Activated CD4-positive, alpha-beta T cell treated with anti-CD3 and anti-CD28 coated beads, Interleukin-2, amount 10 ng/mL, durations not matched to agents 24 days and 14 days (primary cell): ENCODE measurements around the gene ATP8B3. TPM values are rescaled to one million over a fixed set of nuclear protein-coding genes. Genes with fewer than 3 reads are reported as not detected.

Source experiments
- DNase-seq: peaks from one replicate; pipeline ENCODE4 v3.0.0; 2022
- H3K27ac Mint-ChIP-seq: one replicate; pipeline ENCODE4 v1.8.0; 2022; ENCODE audit warnings: mild to moderate bottlenecking, mixed read lengths
- H3K27me3 Mint-ChIP-seq: one replicate; pipeline ENCODE4 v1.8.0; 2022; ENCODE audit warnings: mixed read lengths
- H3K36me3 Mint-ChIP-seq: one replicate; pipeline ENCODE4 v1.8.0; 2022; ENCODE audit warnings: low read depth, mild to moderate bottlenecking, mixed read lengths
- H3K4me1 Mint-ChIP-seq: one replicate; pipeline ENCODE4 v1.8.0; 2021; ENCODE audit warnings: mixed read lengths
- H3K4me3 Mint-ChIP-seq: one replicate; pipeline ENCODE4 v1.8.0; 2022; ENCODE audit warnings: mild to moderate bottlenecking, moderate library complexity, mixed read lengths
- H3K9me3 Mint-ChIP-seq: one replicate; pipeline ENCODE4 v1.8.0; 2021; ENCODE audit warnings: mixed read lengths
- intact Hi-C: fragments of 100-400 bp; cut with micrococcal nuclease; formaldehyde crosslinking; loops from one replicate; pipeline ENCODE4 v1.15.1; 2023
- total RNA-seq: library from RNA; stranded (reverse); gene quantifications from 2 replicates; pipeline ENCODE4 v1.2.3, GENCODE V29; 2022

Gene ATP8B3
- total RNA-seq, 1 donor from 2014 or later = 3.6 TPM

DNA sequence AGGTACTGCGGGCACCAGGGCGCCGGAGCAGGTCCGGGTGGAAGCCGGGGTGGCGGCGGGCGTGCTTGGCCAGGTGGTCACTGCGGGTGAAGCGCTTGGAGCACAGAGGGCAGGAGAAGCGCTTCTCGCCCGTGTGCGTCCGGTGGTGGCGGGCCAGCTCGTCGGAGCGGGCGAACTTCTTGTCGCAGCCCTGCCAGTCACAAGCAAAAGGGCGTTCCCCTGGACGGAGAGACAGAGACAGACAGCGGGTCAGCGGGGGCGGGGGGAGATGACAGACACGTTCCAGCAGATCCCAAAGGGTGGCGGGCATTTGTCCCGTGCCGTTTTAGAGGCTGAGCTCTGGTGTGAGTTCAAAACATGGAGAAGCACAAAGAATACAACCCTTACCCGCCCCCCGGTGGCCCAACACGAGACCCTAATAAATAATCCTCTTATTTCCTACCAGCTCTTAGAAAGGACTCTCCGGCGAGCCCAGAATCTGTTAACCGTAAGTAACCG, 42.5 kb upstream of the ATP8B3 start:
- Mint-ChIP-seq H3K4me1 (peaks cover 38% of the 10 kb centered on the region), H3K27ac (peak overlapping the region; percentile 89), H3K4me3 (peak overlapping the region; percentile 84), H3K27me3 (no peaks in the 10 kb centered on the region), H3K36me3 (peaks cover 10% of the 10 kb centered on the region), H3K9me3 (no peaks in the 10 kb centered on the region)
- intact Hi-C loops = loop anchor here (1.0 to 2.0 kb wide), 2 partner anchors 10 to 50 kb away; partner anchors contain the start of genes ADAT3 and SCAMP4
- peak; percentile 64 for DNase-seq

GRCh38 chr19:1854039-1854541, 42.0 kb upstream of the ATP8B3 start:
- H3K9me3 Mint-ChIP-seq = no peaks in the 10 kb centered on the region
- H3K4me3 Mint-ChIP-seq = no peak overlapping the region
- peak; percentile 64 for DNase-seq
- no peaks in the 10 kb centered on the region for H3K27me3 Mint-ChIP-seq
- no peak overlapping the region for H3K27ac Mint-ChIP-seq
- H3K36me3 Mint-ChIP-seq = peaks cover 10% of the 10 kb centered on the region
- intact Hi-C loops = loop anchor here (2.0 kb wide), 1 partner anchor 51 kb away; the partner anchor contains the start of genes ADAT3 and SCAMP4
- H3K4me1 Mint-ChIP-seq = peaks cover 36% of the 10 kb centered on the region

GRCh38 chr19:1853295-1854038, 41.4 kb upstream of the ATP8B3 start:
- peak overlapping the region; percentile 77 for H3K4me3 Mint-ChIP-seq
- DNase-seq = peak; percentile 96

DNA sequence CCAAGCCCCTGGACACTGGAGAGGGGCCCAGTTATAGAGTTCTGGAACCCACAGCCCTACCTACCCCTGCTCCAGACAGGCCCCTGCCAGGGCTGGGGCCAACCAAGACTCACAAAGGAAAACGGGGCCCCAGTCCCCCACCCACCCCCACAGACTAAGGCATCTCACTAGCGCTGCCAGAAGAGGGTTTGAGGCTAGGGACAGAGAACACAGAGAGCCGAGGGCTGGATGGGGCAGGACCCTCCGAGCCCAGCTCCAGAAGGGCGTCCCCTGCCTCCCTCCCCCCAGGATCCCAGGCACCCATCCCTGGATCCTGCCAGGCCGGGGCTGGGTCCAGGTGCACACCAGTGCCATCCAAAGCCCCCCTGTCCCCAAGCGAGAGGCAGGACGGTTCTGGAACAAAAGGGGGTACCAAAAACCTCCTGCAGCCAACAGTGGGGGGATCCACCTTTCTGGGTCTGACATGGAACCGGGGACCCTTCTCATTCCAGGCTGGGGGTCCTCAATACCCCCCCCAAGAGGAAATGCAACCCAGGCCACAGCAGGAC, 40.6 kb upstream of the ATP8B3 start:
- peaks cover 10% of the 10 kb centered on the region for H3K36me3 Mint-ChIP-seq
- H3K4me1 Mint-ChIP-seq = peaks cover 32% of the 10 kb centered on the region
- H3K9me3 Mint-ChIP-seq = no peaks in the 10 kb centered on the region
- H3K4me3 Mint-ChIP-seq = peak overlapping the region; percentile 77
- no peak overlapping the region for H3K27ac Mint-ChIP-seq
- intact Hi-C loops = no loop called here
- H3K27me3 Mint-ChIP-seq = no peaks in the 10 kb centered on the region
- no peak for DNase-seq

More at GRCh38 chr19:1853295-1854038, 41.4 kb upstream of the ATP8B3 start:
- Mint-ChIP-seq H3K27me3 (no peaks in the 10 kb centered on the region), H3K9me3 (no peaks in the 10 kb centered on the region), H3K4me1 (peaks cover 36% of the 10 kb centered on the region), H3K36me3 (peaks cover 10% of the 10 kb centered on the region), H3K27ac (peak overlapping the region; percentile 90)
- intact Hi-C loops = loop anchor here (2.0 kb wide), 1 partner anchor 51 kb away; the partner anchor contains the start of genes ADAT3 and SCAMP4

DNA sequence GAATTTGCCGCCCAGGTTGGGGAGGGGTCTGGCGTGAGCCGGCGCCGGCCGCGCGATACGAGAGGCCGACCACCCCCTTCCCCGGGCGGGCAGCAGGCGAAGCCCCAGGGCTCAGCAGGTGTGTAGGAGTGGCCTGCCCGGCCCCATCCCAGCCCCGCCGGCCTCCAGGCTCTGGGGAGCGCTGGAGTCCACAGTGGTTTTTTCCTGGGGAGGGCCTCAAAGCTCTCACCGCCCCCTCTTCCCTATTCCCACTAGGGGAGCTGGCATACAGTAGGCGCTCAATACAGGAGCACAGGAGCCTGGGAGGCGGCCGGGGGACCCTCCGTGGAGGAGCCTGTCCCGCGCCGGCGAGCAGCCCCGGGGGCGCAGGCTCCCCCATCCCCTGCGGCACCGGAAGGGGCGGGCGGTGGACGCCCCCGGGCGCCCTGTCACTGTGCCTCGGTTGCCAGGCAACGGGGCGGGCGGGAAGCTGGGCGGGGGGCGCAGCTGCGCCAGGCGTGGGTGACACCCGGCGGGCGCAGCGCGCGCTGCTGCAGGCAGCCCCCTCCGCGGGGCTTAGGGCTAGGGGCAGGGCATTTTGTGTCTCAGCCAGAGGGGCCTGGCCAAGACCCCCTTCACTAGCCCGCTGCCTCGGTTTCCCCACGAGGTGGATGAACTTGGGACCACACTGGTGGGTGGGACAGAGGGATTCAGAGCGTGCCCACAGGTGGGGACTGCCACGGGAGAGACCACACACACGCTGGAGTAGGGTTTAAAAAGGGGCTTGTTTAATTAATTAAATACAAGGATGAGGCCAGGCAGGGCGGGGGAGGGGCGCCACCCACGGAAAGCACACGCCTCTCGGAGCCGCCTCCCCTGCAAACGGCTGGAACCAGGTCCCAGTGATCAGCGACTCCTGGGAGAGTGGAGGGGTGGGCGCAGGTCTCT, 39.8 kb upstream of the ATP8B3 start:
- peaks cover 15% of the 10 kb centered on the region for H3K36me3 Mint-ChIP-seq
- H3K9me3 Mint-ChIP-seq = no peaks in the 10 kb centered on the region
- H3K4me3 Mint-ChIP-seq = peak overlapping the region; percentile 35
- H3K4me1 Mint-ChIP-seq = peaks cover 39% of the 10 kb centered on the region
- intact Hi-C loops = no loop called here
- no peak overlapping the region for H3K27ac Mint-ChIP-seq
- H3K27me3 Mint-ChIP-seq = no peaks in the 10 kb centered on the region
- DNase-seq = peak; percentile 81

- H3K36me3 Mint-ChIP-seq = peaks cover 18% of the 10 kb centered on the region
- peak; percentile 66 for DNase-seq
- intact Hi-C loops = no loop called here
- H3K27me3 Mint-ChIP-seq = no peaks in the 10 kb centered on the region
- no peak overlapping the region for H3K27ac Mint-ChIP-seq
- peaks cover 42% of the 10 kb centered on the region for H3K4me1 Mint-ChIP-seq
- peak overlapping the region; percentile 34 for H3K4me3 Mint-ChIP-seq
- no peaks in the 10 kb centered on the region for H3K9me3 Mint-ChIP-seq
These were observed 39.0 kb upstream of the ATP8B3 start for GRCh38 chr19:1850809-1851653.

GRCh38 chr19:1849886-1850398, 37.9 kb upstream of the ATP8B3 start:
- Mint-ChIP-seq H3K27ac (peak overlapping the region; percentile 22), H3K4me3 (no peak overlapping the region), H3K9me3 (no peaks in the 10 kb centered on the region), H3K4me1 (peaks cover 42% of the 10 kb centered on the region), H3K27me3 (no peaks in the 10 kb centered on the region), H3K36me3 (peaks cover 19% of the 10 kb centered on the region)
- peak; percentile 59 for DNase-seq
- intact Hi-C loops = no loop called here

- no peaks in the 10 kb centered on the region for H3K9me3 Mint-ChIP-seq
- peak overlapping the region; percentile 74 for H3K4me3 Mint-ChIP-seq
- intact Hi-C loops = no loop called here
- no peaks in the 10 kb centered on the region for H3K27me3 Mint-ChIP-seq
- H3K36me3 Mint-ChIP-seq = peaks cover 18% of the 10 kb centered on the region
- no peak for DNase-seq
- H3K4me1 Mint-ChIP-seq = peaks cover 41% of the 10 kb centered on the region
- peak overlapping the region; percentile 60 for H3K27ac Mint-ChIP-seq
These were observed 37.0 kb upstream of the ATP8B3 start for GRCh38 chr19:1849132-1849474.

DNA sequence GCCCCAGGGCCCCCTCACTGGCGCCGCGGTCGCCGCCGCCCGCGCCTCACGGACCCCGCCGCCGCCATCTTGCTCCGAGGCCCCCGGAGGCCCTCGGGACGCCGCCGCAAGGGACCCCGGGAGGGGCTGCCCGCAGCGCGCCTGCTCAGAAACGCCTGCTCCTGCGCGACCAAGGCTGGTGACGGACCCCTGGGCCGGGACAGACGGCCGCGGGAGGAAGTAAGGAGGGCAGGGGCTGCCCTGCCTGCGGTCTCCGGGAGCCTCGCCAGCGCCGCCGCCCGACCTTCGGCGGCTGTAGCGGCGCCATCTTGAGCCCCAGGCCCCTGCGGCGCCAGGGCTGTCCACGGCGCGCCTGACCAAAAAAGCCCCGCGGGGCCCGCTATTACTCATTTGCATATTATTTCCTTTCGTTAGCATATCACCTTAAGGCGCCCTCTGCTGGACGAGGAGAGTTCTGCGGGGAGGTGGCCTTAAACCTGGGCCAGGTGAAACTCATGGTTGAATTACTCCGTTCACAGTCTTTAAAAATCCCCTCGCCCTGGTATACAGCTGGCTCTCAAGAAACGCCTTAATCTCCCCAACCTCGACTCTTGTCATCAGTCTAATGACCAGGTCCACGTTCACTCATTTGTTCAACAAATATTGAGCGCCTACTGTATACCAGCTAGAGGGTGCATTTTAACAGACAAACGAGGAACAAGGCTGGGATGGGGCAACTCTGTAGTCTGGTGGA, 36.5 kb upstream of the ATP8B3 start, which contains the start of gene REXO1:
Gene REXO1 (minus strand): TSS at position 85 of the 733 bp plus-strand sequence. CDS start 125 bp downstream, outside the sequence.
- Mint-ChIP-seq H3K4me3 (peak within 1 kb of the TSS; percentile 91), H3K4me1 (peaks cover 41% of the 10 kb centered on the region), H3K9me3 (no peaks in the 10 kb centered on the region), H3K27me3 (no peaks in the 10 kb centered on the region), H3K27ac (peak within 1 kb of the TSS; percentile 89), H3K36me3 (peaks cover 18% of the 10 kb centered on the region)
- intact Hi-C loops = loop anchor here (1.0 kb wide), 1 partner anchor 36 kb away; the partner anchor contains the start of gene ATP8B3
- DNase-seq = peak; percentile 99

DNA sequence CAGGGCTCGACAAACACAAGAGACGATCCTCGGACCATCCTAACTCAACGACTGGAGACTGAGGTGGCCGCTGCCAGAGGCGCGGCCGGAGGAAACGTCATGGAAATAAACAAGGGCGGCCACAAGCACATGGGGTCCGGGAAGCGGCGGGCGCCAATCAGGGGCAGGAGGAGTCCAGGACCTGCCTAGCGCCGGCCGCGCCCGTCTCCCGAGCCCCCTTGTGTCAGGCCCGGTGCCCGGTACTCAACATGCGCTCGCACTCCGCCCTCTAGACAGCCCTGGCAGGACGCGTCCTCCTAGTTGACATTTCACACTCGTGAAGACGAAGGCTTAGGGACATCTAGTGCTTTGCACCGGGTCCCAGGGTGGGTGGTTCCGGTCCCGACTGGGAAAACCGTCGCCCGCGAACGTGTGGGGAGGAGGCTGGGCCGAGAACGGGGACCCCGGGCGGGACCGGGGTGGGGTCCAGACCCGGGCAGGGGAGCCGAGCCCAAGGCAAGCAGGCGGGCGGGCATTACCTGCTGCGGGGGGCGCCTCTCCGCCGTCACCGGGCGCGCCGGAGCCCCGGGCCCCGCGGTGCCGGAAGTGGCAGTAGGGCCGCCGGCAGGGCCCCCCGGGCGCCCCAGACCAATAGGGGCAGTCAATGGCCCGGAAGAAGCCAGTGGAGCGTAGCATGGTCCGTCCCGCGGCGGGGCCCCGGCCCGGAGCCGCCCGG, 35.8 kb upstream of the ATP8B3 start:
- Mint-ChIP-seq H3K36me3 (peaks cover 15% of the 10 kb centered on the region), H3K4me1 (peaks cover 35% of the 10 kb centered on the region), H3K9me3 (no peaks in the 10 kb centered on the region), H3K27ac (peak overlapping the region; percentile 89), H3K4me3 (peak overlapping the region; percentile 91), H3K27me3 (no peaks in the 10 kb centered on the region)
- peak; percentile 80 for DNase-seq
- intact Hi-C loops = loop anchor here (1.0 kb wide), 1 partner anchor 36 kb away; the partner anchor contains the start of gene ATP8B3

DNA sequence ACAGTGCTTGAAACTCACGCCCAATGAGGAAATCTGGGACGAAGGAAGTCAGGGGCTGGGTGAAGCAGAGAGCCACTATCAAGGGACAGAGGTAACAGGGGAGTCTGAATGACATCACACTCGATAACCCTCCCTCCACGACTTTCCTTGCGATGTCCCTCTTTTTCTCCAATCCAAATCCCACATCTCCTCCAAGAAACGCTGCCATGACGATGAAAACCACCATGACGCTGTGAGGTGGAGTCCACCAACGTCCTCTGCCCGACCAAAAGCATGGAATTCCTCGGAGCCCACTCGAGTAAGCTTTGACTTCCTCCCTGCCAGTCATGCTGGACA, 35.2 kb upstream of the ATP8B3 start:
- DNase-seq = no peak
- Mint-ChIP-seq H3K36me3 (peaks cover 15% of the 10 kb centered on the region), H3K27me3 (no peaks in the 10 kb centered on the region), H3K4me3 (peak overlapping the region; percentile 91), H3K9me3 (no peaks in the 10 kb centered on the region), H3K27ac (peak overlapping the region; percentile 89), H3K4me1 (peaks cover 35% of the 10 kb centered on the region)
- intact Hi-C loops = no loop called here
